HepG2 (cell line): ENCODE results near the gene PPP2R1B. TPM values are rescaled to one million over a fixed set of nuclear protein-coding genes. Genes with fewer than 3 reads are reported as not detected.

Experiments
- HOXA7 ChIP-seq: sonication (generic); formaldehyde crosslinking; IDR thresholded peaks from 2 replicates; pipeline ENCODE4 v1.8.1; 2022; ENCODE audit warnings: mild to moderate bottlenecking, missing genetic modification reagents, moderate library complexity
- TMF1 ChIP-seq: sonication (generic); formaldehyde crosslinking; IDR thresholded peaks from 2 replicates; pipeline ENCODE4 v1.8.1; 2022; ENCODE audit warnings: low read depth, missing genetic modification reagents
- ZFP36 ChIP-seq: fragments of 150-350 bp; IDR thresholded peaks from 2 replicates; pipeline ENCODE4 v1.6.1; 2018; ENCODE audit warnings: borderline replicate concordance, low read length, low read depth; ENCODE audit not compliant: partially characterized antibody
- ZNF430 ChIP-seq: sonication (generic); formaldehyde crosslinking; IDR thresholded peaks from 2 replicates; pipeline ENCODE4 v1.9.0; 2021; ENCODE audit warnings: mild to moderate bottlenecking, missing genetic modification reagents
- ZNF713 ChIP-seq: sonication (generic); formaldehyde crosslinking; IDR thresholded peaks from 2 replicates; pipeline ENCODE4 v1.4.0; 2020; ENCODE audit warnings: mild to moderate bottlenecking, missing genetic modification reagents
- ZNF839 ChIP-seq: sonication (generic); formaldehyde crosslinking; IDR thresholded peaks from 2 replicates; pipeline ENCODE4 v1.4.0; 2020; ENCODE audit warnings: missing genetic modification reagents, mild to moderate bottlenecking, borderline replicate concordance
- ZNF891 ChIP-seq: sonication (generic); formaldehyde crosslinking; IDR thresholded peaks from 2 replicates; pipeline ENCODE4 v1.5.0; 2020; ENCODE audit warnings: mild to moderate bottlenecking, missing genetic modification reagents
- polyA plus RNA-seq, 8 experiments: library from polyadenylated mRNA; depleted of rRNA in 3 of 8; stranded (reverse) in 7 of 8; unstranded in 1 of 8; fragments of >200 nt; fragmentation: Illumina TruSeq in 4 of 8; extraction: Trizol in 4 of 8; gene quantifications; 2 replicates each; pipeline versions ENCODE4 v1.2.1 to v1.2.3, GENCODE V29; 2011 to 2016; ENCODE audit warnings: low read depth in 4 of 8, missing spikeins in 1 of 8, mixed read lengths in 1 of 8; ENCODE audit not compliant: insufficient read depth in 1 of 8
- total RNA-seq, 5 experiments: library from RNA; depleted of rRNA; stranded (reverse); fragments of >200 nt; fragmentation: Illumina TruSeq; extraction: Trizol; gene quantifications; 2 replicates each; pipeline ENCODE4 v1.2.3, GENCODE V29; 2016; ENCODE audit warnings: low read depth in 1 of 5
- TF ChIP-seq, protein P1 (sequence below): sonication (generic); formaldehyde crosslinking; IDR thresholded peaks from 2 replicates; pipeline ENCODE4 v1.4.0; 2020; ENCODE audit warnings: mild to moderate bottlenecking, missing genetic modification reagents, borderline replicate concordance
- TF ChIP-seq, protein P2 (sequence below): sonication (generic); formaldehyde crosslinking; IDR thresholded peaks from 2 replicates; pipeline ENCODE4 v1.8.1; 2022; ENCODE audit warnings: low read depth, mild to moderate bottlenecking, missing genetic modification reagents
- TF ChIP-seq, protein P3 (sequence below), 2 experiments: fragments of 450-650 bp in 1 of 2; sonication (generic) in 1 of 2; formaldehyde crosslinking in 1 of 2; IDR thresholded peaks; 2 replicates each; pipeline versions ENCODE4 v1.6.1 to v1.8.0; 2016 to 2022; ENCODE audit warnings: antibody characterized with exemption in 1 of 2, mild to moderate bottlenecking in 1 of 2, missing genetic modification reagents in 1 of 2

Gene PPP2R1B
- total and polyA plus RNA-seq, 2 of the 13 experiments (the other 11 are each of a cell fraction or from before 2014, with no cell fraction given), result 22.1 to 56.8 TPM

DNA sequence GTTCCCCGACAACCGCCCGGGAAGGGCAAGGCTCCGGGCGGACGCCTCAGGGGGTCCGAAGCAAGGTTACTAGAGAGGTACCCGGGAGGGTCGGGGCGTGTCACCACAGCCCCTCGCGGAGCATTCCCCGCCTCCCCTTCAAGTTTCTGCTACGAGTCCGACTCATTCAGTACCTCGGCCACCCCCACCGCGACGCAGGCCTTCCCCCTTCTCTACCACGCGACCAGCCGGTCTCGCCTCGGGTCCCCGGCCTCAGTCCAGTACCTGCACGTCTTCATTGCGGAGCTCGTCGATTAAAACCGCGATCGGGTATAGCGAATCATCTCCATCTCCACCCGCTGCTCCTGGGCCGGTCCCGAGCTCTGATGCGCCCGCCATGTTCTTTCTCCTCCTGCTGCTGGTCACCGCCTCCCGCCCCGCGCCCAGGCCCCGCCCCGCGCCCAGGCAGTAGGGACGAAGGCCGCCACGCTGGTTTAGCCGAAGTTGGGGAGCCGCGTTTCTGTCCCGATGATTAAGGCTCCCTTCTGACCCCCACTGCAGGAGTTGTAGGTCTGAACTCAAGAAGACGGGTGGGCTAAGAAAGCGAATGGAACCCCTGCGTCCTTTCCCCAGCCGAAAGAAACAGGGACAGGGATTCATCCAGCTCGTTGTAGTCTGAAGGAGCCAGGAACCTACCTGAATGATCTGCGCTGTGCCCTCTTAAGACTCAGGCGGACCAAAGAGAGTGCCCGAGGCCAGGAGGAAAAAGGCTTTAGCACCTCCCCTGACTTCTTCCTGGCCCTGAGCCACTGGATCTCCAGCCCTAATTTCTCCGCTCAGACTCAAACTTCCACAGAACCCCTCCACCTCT lies at the start of gene PPP2R1B (continued):
- TF ChIP-seq, protein P1, sequence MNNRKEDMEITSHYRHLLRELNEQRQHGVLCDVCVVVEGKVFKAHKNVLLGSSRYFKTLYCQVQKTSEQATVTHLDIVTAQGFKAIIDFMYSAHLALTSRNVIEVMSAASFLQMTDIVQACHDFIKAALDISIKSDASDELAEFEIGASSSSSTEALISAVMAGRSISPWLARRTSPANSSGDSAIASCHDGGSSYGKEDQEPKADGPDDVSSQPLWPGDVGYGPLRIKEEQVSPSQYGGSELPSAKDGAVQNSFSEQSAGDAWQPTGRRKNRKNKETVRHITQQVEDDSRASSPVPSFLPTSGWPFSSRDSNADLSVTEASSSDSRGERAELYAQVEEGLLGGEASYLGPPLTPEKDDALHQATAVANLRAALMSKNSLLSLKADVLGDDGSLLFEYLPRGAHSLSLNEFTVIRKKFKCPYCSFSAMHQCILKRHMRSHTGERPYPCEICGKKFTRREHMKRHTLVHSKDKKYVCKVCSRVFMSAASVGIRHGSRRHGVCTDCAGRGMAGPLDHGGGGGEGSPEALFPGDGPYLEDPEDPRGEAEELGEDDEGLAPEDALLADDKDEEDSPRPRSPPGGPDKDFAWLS (CRISPR knock-in tag), result no peak
- TF ChIP-seq TMF1 (CRISPR knock-in tag) (no peak), ZNF713 (CRISPR knock-in tag) (no peak), ZNF430 (peak; percentile 57; the same call in 1 of the 2 replicates), ZFP36 (no peak), HOXA7 (CRISPR knock-in tag) (no peak), ZNF839 (CRISPR knock-in tag) (no peak), ZNF891 (CRISPR knock-in tag) (no peak)
- TF ChIP-seq, protein P2, sequence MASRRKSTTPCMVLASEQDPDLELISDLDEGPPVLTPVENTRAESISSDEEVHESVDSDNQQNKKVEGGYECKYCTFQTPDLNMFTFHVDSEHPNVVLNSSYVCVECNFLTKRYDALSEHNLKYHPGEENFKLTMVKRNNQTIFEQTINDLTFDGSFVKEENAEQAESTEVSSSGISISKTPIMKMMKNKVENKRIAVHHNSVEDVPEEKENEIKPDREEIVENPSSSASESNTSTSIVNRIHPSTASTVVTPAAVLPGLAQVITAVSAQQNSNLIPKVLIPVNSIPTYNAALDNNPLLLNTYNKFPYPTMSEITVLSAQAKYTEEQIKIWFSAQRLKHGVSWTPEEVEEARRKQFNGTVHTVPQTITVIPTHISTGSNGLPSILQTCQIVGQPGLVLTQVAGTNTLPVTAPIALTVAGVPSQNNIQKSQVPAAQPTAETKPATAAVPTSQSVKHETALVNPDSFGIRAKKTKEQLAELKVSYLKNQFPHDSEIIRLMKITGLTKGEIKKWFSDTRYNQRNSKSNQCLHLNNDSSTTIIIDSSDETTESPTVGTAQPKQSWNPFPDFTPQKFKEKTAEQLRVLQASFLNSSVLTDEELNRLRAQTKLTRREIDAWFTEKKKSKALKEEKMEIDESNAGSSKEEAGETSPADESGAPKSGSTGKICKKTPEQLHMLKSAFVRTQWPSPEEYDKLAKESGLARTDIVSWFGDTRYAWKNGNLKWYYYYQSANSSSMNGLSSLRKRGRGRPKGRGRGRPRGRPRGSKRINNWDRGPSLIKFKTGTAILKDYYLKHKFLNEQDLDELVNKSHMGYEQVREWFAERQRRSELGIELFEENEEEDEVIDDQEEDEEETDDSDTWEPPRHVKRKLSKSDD (CRISPR knock-in tag), result no peak
- TF ChIP-seq, protein P3, sequence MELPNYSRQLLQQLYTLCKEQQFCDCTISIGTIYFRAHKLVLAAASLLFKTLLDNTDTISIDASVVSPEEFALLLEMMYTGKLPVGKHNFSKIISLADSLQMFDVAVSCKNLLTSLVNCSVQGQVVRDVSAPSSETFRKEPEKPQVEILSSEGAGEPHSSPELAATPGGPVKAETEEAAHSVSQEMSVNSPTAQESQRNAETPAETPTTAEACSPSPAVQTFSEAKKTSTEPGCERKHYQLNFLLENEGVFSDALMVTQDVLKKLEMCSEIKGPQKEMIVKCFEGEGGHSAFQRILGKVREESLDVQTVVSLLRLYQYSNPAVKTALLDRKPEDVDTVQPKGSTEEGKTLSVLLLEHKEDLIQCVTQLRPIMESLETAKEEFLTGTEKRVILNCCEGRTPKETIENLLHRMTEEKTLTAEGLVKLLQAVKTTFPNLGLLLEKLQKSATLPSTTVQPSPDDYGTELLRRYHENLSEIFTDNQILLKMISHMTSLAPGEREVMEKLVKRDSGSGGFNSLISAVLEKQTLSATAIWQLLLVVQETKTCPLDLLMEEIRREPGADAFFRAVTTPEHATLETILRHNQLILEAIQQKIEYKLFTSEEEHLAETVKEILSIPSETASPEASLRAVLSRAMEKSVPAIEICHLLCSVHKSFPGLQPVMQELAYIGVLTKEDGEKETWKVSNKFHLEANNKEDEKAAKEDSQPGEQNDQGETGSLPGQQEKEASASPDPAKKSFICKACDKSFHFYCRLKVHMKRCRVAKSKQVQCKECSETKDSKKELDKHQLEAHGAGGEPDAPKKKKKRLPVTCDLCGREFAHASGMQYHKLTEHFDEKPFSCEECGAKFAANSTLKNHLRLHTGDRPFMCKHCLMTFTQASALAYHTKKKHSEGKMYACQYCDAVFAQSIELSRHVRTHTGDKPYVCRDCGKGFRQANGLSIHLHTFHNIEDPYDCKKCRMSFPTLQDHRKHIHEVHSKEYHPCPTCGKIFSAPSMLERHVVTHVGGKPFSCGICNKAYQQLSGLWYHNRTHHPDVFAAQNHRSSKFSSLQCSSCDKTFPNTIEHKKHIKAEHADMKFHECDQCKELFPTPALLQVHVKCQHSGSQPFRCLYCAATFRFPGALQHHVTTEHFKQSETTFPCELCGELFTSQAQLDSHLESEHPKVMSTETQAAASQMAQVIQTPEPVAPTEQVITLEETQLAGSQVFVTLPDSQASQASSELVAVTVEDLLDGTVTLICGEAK (IDR thresholded peaks at IDR 0.05), result no peak
- TF ChIP-seq, protein P3 (CRISPR knock-in tag; IDR thresholded peaks at IDR 0.05), result peak; percentile 13; the same call in 1 of the 2 replicates
